AML-193 (cell line): ENCODE results near the gene LGR4.

Experiments
- DNase-seq, 2 experiments: peaks; one replicate each; lab custom pipeline; 2025; lab: John Stamatoyannopoulos, UW

LGR4 gene

DNA sequence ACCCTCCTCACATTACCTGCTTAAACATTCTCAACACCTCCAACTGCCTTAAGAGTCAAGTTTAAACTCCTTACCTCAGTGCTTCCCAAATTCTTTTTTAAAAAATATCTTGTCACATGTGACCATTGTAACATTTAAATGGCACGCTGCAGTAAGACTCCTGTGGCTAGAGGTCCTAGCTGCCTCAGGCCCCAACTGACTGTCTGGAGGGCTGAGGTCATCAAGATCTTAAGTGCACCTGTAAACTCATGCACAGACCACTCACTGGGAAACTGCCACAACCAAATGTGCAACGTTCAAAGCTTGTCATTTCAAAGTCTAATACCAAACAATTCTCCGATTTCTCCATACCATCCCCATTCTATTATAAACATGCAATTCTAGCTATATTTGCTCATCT, 93.1 kb downstream of the LGR4 start:
- DNase-seq = no peak

DNA sequence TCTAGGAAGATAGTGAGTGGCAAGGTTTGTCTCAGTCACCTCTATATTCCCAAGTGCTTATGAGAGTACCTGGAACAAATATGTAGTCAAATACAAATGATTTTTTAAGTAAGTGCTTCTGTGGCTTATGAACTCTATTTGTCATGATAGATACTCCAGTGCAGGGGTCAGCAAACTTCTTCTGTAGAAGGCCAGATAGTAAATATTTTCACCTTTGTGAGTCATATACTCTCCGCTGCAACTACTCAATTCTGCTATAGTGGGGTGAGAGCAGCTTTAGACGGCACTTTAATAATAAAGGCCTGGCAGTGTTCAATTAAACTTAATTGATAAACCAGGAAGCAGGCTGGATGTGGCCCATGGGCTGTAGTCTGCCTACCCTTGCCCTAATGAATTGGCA, 97.2 kb downstream of the LGR4 start:
- DNase-seq = no peak

DNA sequence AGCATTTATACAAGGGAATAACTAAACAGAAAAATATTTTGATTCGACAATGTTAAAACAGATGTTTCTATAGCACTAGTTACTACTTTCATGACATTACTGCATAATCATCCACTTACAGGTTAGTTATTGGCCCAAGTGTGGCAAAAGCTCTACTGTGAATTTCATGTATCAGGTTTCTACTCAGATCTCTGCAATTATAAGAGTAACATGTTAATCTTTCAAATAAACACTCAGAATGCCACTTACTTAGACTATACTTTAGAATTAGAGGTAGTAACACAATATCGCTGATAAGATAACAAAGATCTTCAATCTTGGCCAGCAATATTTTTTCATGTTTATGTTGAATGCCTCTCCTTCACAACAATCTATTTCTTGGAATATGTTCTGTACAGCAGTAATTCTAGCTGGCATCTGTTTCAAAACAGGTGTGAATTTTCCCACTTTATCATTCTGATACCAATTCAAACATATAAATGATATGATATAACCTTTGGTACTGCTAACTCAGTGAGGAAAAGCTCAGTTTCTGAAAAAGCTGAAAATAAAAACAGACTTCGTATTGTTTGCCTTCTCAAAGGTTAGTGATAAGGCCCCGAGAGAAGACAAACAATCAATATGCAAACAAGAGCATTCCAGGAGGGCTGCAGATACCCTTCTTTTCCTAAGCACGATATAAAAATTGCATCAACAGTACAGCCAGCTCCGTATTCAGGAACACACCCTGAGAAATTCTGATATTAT, 98.6 kb downstream of the LGR4 start:
- no peak for DNase-seq

DNA sequence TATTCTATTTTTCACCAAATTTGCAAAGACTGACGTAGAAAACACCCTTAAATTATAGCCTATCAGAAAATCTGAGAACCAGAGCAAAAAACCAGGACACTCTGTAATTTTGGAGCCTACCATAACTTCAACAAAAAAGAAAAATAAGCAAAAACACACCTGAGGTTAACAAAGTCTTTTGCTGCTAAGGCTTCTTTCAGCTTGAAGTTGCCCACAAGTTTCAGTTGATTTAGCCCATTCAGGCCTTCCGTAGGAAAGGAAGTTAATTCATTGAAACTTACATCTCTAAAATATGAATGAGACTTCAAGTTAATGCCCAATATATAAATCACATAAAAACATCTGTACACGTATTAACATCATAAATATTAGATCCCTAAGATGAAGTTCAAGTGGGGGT, 99.2 kb downstream of the LGR4 start:
- DNase-seq = no peak

DNA sequence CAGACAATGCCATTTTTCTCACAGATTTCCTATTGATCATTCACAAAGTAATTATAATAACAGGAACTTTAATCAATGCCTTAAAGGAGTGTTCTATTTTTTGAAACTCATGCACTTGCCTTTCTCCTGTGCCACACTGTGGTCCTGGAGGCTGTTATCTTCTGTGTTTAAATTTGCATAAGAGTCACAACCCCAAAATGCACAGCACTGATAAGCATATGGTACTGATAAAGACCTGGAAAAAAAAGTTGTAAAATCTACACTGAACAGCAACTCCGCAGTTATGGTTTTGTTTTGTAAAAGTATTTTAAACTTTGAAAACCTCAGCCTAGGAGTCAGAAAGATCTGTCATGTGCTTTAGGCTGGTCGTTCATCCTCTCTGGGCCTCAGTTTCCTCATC, 100.4 kb downstream of the LGR4 start:
- no peak for DNase-seq

DNA sequence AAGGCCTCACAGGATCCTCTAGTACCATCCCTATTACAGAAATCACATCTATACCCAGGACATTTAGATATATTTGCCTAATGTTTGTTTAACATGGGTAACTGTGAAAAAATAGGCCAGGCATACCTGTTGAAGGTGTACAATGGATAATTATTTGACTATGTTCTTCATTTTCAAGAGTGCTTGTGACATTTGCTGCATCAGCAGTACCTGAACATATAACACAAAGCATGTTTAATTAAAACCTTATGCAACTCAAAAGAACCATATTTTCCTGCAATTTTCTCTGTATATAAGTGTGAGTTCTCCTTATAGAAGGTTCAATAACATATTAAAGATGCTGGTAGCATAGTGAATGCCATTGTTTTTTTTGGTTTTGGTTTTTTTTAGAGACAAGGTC, 101.1 kb downstream of the LGR4 start:
- DNase-seq = no peak

DNA sequence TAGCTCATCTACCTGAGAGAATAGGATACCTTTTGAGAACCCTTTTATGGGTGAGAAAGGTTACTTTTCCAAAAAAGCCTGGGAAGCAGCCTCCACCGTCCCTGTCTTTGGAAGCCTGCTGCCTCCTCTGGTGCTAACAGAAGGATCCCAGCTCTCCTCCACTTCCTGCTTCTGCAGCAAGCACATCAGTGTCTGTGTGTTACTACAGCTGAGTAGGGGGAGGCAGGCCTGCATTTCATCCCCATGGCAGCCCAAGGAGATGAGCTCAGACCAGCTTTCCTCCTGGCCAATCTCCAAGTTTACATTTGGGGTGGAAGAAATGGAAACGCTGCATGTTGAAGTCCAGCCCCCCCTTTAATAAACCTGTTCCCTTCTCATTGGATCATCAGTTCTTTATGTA, 102.2 kb downstream of the LGR4 start:
- DNase-seq = no peak

DNA sequence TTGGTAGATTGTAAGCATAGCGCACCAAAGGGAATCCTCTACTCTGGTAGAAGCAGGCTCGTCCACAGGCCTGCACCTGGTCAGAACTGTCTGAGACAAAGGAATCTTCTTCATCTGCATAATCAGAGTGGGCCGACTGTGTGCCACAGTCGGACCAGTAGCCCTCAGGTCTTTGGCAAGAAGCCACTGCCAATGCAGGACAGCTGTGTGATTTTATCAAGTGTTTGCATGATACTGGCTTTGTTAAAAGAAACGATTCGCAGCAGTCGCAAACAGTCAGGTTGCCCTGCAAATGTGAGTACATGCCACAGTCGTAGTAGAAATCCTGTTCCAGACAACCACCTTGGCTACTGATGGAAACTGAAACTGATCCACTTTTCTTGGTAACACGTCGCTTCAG, 104.7 kb downstream of the LGR4 start:
- no peak for DNase-seq

DNA sequence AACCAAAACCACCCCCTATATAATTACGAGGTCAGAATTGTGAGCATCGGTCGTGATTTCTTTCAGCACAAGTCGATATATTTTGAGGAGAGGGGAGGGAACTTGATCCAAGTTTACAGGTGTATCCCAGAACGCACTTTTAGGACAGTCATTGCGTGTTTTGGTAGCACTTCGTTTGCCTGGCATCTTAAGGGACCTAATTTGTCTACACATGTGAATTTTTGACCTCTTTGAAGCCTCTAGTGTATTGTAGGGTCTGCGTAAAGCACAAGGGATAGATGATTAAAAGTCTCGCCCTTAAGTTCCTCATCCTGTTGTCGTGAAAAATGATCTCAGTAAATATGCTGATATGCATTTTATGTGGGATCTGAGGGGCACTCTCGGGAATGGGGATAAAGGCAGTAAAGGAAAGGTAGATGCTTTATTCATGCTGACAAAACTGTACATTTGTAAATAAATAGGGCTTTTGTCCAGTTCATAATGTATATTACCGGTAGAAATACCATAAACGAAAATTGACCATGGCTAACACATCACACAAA, 108.9 kb downstream of the LGR4 start:
- no peak for DNase-seq

DNA sequence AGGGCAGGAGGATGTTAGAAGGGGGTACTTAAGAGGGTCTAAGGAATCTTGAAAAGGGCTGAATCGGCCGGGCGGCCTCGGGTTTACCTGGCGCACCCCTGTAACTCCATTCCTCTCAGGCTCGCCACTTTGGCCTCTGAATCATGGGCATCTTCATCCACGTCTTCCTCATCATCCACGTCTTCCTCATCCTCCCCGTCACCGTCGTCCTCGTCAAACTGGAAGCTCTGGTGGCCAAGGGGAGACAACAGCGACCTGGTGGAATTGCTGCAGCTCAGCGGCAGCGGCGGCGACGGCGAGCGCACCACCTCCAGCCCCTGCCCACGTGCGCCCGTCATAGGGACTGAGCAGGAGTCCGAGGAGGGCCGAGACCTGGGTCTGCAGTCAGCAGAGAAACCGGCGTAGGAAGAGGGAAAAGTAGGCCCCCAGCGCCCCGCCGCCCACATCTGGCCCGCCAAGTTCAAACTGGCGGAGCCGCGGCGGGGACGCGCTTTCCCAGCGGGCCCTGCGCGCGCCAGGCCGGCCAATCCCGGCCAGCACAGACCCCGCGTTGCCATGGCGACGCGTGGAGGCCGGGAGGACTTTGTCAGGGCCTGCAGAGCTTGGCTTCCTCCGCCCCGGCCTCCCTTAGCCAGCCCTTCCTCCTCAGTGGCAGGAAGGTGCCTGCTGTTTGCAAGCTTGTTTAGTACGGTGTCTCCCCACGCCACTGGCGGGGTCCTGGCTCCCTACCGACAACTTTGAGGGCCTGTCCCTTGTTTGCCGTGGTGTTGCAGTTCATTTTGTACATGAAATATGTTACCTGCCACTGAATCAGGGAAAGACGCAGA, 109.6 kb downstream of the LGR4 start, which contains the start of gene CCDC34:
Gene CCDC34, minus strand, starts transcription at position 467 of the 827 bp plus-strand sequence. Its CDS starts 21 bp downstream, at position 446.
- peak; percentile 73 to 84 for DNase-seq

DNA sequence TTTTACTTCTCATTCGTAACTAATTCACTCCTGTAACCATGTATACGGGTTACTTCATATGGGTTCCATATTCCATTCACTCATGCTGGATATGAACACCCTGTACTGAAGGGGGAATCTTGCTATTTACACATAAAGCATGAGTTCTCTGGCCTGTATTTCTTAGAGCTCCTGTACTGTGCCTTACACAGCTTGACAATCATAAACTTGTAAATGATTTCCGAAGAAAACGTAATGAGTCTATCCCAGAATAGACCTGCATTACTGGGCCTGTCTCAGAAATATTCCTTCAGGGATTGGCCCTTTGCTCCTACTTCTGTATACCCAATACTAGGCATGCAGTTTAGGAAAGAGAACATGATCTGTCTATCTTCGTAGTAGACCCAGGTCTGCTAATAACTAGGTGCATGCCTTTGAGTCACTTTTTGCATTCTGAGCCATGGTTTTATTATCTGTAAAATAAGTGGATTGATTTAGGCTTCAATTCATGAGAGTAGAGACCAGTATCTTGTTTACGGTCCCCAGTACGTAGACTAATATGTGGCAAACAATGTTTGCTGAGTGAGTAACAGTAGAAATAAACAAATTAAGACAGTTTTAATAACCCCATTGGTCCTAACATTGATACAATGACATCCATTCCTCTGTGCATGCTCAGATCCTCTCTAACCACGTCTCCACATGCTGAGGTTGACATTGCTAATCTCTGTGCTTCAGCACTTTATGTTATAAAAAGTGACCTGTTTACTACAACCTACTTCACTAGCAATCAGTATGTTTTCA, 110.8 kb downstream of the LGR4 start:
- DNase-seq = no peak

DNA sequence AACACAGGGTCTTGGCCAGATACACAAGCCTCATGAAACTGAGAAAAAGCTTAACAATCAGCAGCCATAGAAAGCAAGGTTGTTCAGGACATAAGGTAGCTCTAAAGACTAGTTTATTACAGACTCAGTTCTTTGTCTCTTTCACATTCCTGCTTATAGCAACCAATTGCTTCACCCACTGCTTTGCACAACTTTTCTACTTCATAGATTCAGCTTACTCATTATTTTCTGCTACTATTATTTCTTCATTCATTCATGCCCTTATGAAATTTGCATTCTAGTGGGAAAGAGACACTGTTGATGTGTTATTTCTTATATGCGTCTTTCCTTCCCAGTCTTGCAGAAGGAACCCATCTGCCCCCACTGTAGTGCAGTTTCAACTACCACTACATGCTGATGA, 114.3 kb downstream of the LGR4 start:
- peak; percentile 54 to 67 for DNase-seq

DNA sequence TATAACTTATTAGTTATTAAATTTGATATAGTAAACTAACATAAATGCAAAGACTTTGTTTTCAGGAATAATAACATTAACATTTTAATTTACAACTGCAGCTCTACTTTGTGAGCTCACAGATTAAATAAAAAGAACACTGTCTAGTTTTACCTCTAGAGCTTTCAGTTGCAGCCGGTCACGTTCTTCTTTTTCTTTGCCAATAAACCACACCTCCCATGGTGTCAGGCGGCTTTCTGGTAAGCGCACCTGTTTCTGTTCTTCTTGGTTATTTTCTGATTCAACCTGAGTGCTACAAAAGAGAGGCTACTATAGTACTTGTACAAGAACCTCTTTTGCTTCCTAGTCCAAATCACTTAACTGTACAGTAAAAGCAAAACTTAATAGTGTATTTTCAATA, 115.3 kb downstream of the LGR4 start:
- no peak for DNase-seq

DNA sequence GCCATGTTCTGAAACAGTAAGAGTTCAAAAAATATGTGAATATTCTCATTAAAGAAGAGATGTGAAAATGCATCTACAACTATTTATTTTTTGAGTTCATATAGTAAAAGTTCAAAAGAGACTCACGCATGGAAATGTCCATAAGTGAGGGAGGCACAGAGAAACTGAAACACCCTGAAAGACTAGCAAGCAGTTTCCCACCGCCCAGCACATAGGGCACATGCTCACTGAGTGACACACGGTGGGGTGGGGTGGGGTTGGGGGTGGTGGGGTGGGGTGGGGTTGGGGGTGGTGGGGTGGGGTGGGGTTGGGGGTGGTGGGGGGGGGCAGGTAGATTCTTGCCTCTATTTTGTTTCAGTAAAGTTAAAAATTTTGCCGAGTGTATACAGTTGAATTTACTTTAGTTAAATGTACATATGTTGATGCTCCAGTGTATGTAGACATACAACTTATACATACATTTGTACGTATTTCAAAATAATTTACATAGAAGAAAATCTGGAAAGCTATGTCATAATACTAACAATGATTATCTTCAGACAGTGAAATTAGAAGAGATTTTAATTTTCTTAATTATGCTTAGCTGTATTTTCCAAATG, 115.9 kb downstream of the LGR4 start:
- no peak for DNase-seq

DNA sequence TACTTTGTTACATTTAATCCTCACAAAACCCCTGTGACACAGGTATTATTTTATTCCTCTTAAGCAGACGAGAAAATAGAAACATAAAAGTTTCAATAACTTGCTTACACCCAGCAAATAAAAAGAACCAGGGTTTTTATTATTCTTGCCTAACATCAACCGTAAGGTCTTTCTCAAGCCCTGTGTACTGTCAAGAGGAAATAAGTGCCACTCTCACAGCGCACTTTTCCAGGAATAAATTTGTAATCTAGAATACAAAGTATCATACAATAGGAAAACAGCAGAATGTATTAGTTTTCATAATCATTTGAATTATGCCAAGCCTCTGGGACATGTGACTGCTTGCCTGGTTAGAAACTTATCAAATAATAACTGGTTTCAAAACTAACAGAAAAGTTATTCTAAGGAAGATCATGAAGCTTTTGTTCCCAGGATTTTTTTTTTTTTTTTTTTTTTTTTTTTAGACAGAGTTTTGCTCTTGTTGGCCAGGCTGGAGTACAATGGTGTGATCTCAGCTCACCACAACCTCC, 117.0 kb downstream of the LGR4 start:
- DNase-seq = no peak

DNA sequence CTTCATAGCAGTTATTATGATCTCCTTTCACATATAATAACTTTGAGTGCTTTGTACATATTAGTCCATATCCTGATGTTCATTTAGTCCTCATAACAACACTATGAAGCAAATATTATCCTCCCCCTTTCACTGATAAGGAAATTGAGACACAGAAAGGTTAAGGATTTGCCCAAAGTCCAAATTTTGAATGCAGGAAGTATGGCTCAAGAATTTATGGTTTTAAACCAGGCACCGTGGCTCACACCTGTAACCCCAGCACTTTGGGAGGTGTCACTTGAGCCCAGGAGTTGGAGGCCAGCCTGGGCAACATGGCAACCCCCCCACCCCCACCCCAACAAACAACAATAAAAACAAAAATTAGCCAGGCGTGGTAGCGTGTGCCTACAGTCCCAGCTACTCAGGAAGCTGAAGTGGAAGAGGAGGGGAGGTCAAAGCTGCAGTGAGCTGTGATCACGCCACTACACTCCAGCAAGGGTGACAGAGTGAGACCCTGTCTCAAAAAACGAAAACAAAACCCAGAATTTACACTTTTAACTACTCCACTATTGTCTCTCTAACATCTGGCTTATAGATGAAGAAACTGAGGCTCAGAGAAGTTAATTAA, 118.1 kb downstream of the LGR4 start:
- DNase-seq = no peak

DNA sequence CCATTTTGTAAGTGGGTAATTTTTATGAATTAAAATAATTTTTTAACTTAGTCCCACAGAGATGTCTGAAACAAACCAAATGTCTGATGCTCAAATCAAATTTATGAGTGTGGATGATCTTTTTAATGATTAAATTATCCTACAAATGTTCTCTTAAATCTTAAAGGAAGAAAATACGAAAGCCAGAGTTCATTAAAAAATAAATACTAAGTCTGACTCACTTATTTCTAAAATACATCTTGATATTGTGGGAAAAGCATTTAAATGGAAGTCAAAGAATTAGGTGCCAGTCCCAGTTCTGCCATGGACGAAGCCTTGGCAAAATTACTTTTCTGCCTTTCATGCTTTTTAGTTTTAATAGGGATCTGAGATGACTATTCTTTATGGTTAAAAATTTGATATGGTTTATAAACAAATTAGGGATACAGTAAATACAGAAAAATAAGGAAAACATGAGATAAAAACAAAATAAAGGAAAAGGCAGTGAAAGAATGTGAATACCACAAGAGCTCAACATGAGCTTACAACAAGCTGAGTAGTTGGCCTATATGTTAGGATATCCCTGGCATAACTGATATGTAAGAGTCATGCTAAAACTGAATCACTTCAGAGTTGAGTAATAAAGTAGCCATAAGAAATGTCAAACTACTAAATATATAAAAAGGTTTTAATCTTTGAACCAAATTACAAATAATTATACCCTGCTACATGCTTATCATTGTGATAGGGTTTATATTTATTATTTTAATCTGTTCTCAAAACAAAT, 118.8 kb downstream of the LGR4 start:
- no peak for DNase-seq

DNA sequence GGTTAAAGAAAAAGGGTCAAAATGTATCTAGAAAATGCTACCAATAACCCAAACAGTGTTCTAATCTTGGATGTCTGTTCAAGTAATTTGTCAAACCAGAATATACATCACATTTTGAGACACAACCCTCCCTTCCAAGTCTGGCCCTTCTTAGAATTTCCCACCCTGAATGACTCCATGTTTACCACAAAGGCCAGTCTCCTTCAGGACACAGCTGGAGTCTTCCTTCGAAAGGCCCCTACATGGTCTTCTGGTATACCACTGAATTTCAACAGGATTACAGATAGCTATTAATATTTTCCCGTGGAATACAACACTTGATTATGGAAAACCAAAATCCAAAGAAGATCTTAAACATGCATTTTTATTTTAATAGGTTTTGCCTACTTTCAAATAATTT, 119.8 kb downstream of the LGR4 start:
- DNase-seq = no peak

DNA sequence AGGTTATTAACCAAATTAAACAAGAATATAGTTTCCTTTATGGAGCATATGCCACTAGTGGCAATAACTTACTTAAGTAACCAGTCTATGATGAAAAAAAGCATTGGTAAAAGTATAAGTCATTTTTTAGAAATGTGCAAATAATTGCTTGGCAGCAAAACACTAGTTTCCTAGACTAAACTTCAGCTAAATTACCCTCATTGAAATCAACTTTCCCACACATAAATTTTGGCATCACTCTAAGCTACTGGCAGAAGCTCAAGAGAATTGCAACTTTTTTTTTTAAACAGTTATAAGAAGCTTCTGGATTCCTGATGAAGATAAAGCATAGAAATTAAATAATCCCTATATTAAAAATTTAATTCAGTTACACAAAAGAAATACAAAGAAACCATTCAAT, 122.1 kb downstream of the LGR4 start:
- DNase-seq = no peak

DNA sequence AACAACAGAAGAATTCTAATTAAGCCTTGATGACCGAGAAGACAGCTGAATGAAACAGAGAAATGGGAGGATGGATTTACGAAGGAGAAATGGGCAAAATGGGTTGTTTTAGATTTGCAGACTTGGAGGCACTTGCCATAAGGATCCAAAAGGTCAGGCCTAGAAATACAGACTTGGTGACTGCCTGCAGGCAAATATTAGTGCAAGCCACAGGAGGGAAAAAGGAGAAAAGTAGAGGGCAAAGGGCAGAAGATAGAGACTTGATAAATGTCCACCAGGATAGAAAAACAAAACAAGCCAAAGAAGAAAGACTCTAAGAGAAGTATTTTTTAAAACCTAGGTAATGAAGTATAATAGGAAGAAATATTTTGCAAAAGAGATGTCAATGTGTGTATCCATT, 122.7 kb downstream of the LGR4 start:
- no peak for DNase-seq
